H9 (cell line): ENCODE data around the gene UCP3. TPM values are rescaled to one million over a fixed set of nuclear protein-coding genes. Genes with fewer than 3 reads are reported as not detected.

ENCODE experiments used
- DNase-seq: peaks from one replicate; pipeline ENCODE4 v3.0.0-alpha.2; 2017
- H2AFZ ChIP-seq: one replicate; pipeline ENCODE4 v1.6.1; 2013; ENCODE audit warnings: mild to moderate bottlenecking, low read length, control low read depth, moderate library complexity
- H2AK5ac ChIP-seq: 2 replicates; pipeline ENCODE4 v1.6.1; 2013; ENCODE audit warnings: low read length, control low read depth, mixed read lengths; ENCODE audit not compliant: insufficient read length
- H2BK120ac ChIP-seq: one replicate; pipeline ENCODE4 v1.6.1; 2013; ENCODE audit warnings: low read depth, mild to moderate bottlenecking, low read length, control low read depth, inconsistent platforms; ENCODE audit not compliant: poor library complexity, severe bottlenecking
- H2BK12ac ChIP-seq: 2 replicates; pipeline ENCODE4 v1.6.1; 2013; ENCODE audit warnings: low read length, control low read depth, mixed read lengths, low read depth; ENCODE audit not compliant: insufficient read length
- H2BK15ac ChIP-seq: 2 replicates; pipeline ENCODE4 v1.6.1; 2013; ENCODE audit warnings: low read depth, low read length, control low read depth
- H2BK20ac ChIP-seq: one replicate; pipeline ENCODE4 v1.6.1; 2013; ENCODE audit warnings: low read depth, mild to moderate bottlenecking, low read length, control low read depth, inconsistent platforms; ENCODE audit not compliant: poor library complexity, severe bottlenecking
- H2BK5ac ChIP-seq: 2 replicates; pipeline ENCODE4 v1.6.1; 2013; ENCODE audit warnings: low read length, control low read depth, mixed read lengths; ENCODE audit not compliant: insufficient read length
- H3K14ac ChIP-seq: 2 replicates; pipeline ENCODE4 v1.6.1; 2013; ENCODE audit warnings: low read length, control low read depth; ENCODE audit not compliant: insufficient read depth
- H3K18ac ChIP-seq: 2 replicates; pipeline ENCODE4 v1.6.1; 2013; ENCODE audit warnings: low read depth, mild to moderate bottlenecking, mixed read lengths, low read length, control low read depth; ENCODE audit not compliant: insufficient read length
- H3K23ac ChIP-seq: 2 replicates; pipeline ENCODE4 v1.6.1; 2013; ENCODE audit warnings: low read length, control low read depth, mixed read lengths, low read depth; ENCODE audit not compliant: insufficient read length
- H3K23me2 ChIP-seq: 2 replicates; pipeline ENCODE4 v1.6.1; 2013; ENCODE audit warnings: low read depth, mild to moderate bottlenecking, mixed read lengths, low read length, control low read depth; ENCODE audit not compliant: insufficient read length, poor library complexity, severe bottlenecking
- H3K27ac ChIP-seq: 2 replicates; pipeline ENCODE4 v1.5.1; 2013; ENCODE audit warnings: low read length, control low read depth, mixed read lengths, low read depth; ENCODE audit not compliant: insufficient read length
- H3K27me3 ChIP-seq: 2 replicates; pipeline ENCODE4 v1.6.1; 2013; ENCODE audit warnings: low read length, control low read depth, inconsistent platforms; ENCODE audit not compliant: insufficient read depth
- H3K4ac ChIP-seq: 2 replicates; pipeline ENCODE4 v1.6.1; 2013; ENCODE audit warnings: low read depth, mild to moderate bottlenecking, control low read depth, inconsistent platforms, low read length, moderate library complexity
- H3K4me1 ChIP-seq: 2 replicates; pipeline ENCODE4 v1.6.1; 2013; ENCODE audit warnings: low read length, control low read depth, inconsistent platforms; ENCODE audit not compliant: insufficient read depth
- H3K4me2 ChIP-seq: 2 replicates; pipeline ENCODE4 v1.6.1; 2013; ENCODE audit warnings: low read length, control low read depth, mixed read lengths; ENCODE audit not compliant: insufficient read length, insufficient read depth
- H3K56ac ChIP-seq: 2 replicates; pipeline ENCODE4 v1.6.1; 2013; ENCODE audit warnings: low read depth, mild to moderate bottlenecking, mixed read lengths, low read length, control low read depth; ENCODE audit not compliant: insufficient read length
- H3K79me1 ChIP-seq: 2 replicates; pipeline ENCODE4 v1.6.1; 2013; ENCODE audit warnings: low read depth, mild to moderate bottlenecking, moderate library complexity, low read length, control low read depth, inconsistent platforms; ENCODE audit not compliant: insufficient read depth, poor library complexity, severe bottlenecking
- H3K79me2 ChIP-seq: 2 replicates; pipeline ENCODE4 v1.6.1; 2013; ENCODE audit warnings: low read length, control low read depth, inconsistent platforms; ENCODE audit not compliant: insufficient read depth
- H3K9ac ChIP-seq: 2 replicates; pipeline ENCODE4 v1.6.1; 2013; ENCODE audit warnings: low read length, control low read depth, mixed read lengths; ENCODE audit not compliant: insufficient read length; ENCODE audit errors: extremely low read depth
- H3K9me3 ChIP-seq: one replicate; pipeline ENCODE4 v1.6.1; 2013; ENCODE audit warnings: low read depth, low read length, inconsistent platforms; ENCODE audit not compliant: control insufficient read depth
- H3T11ph ChIP-seq: one replicate; pipeline ENCODE4 v1.6.1; 2013; ENCODE audit warnings: mild to moderate bottlenecking, low read length, control low read depth, inconsistent platforms
- H4K20me1 ChIP-seq: one replicate; pipeline ENCODE4 v1.6.1; 2013; ENCODE audit not compliant: control insufficient read depth, insufficient read length, insufficient read depth
- H4K5ac ChIP-seq: 2 replicates; pipeline ENCODE4 v1.6.1; 2013; ENCODE audit warnings: low read depth, mild to moderate bottlenecking, mixed read lengths, low read length, control low read depth; ENCODE audit not compliant: insufficient read length
- H4K8ac ChIP-seq: replicated peaks from 2 replicates; pipeline ENCODE4 v1.6.1; 2013; ENCODE audit warnings: low read length, control low read depth, mixed read lengths, low read depth; ENCODE audit not compliant: insufficient read length
- H4K91ac ChIP-seq: 2 replicates; pipeline ENCODE4 v1.6.1; 2013; ENCODE audit warnings: low read depth, mild to moderate bottlenecking, moderate library complexity, mixed read lengths, low read length, control low read depth; ENCODE audit not compliant: insufficient read length
- H3K27ac Mint-ChIP-seq, 3 experiments: 2 replicates in 2 of 3; 3 replicates in 1 of 3; pipeline ENCODE4 v1.8.0; 2020 to 2021; ENCODE audit warnings: mixed read lengths in 3 of 3, mild to moderate bottlenecking in 1 of 3, moderate library complexity in 1 of 3
- H3K27me3 Mint-ChIP-seq: 2 replicates; pipeline ENCODE4 v1.8.0; 2021; ENCODE audit warnings: low read depth, mild to moderate bottlenecking, moderate library complexity, mixed read lengths
- H3K36me3 Mint-ChIP-seq, 3 experiments: 2 replicates in 2 of 3; 3 replicates in 1 of 3; pipeline ENCODE4 v1.8.0; 2020 to 2021; ENCODE audit warnings: low read depth in 3 of 3, mixed read lengths in 3 of 3; ENCODE audit not compliant: insufficient read depth in 1 of 3
- H3K4me1 Mint-ChIP-seq, 2 experiments: 2 replicates each; pipeline ENCODE4 v1.8.0; 2020; ENCODE audit warnings: mixed read lengths in 2 of 2
- H3K4me3 Mint-ChIP-seq, 2 experiments: 2 replicates in 1 of 2; 3 replicates in 1 of 2; pipeline ENCODE4 v1.8.0; 2020 to 2021; ENCODE audit warnings: mild to moderate bottlenecking in 2 of 2, mixed read lengths in 2 of 2, moderate library complexity in 1 of 2
- H3K9me3 Mint-ChIP-seq, 2 experiments: 2 replicates in 1 of 2; 3 replicates in 1 of 2; pipeline ENCODE4 v1.8.0; 2020; ENCODE audit warnings: mild to moderate bottlenecking in 2 of 2, mixed read lengths in 2 of 2, moderate library complexity in 1 of 2
- WGBS: extraction: QIAGEN DNeasy Blood & Tissue Kit; methylation state at CpG from one replicate; pipeline ENCODE4 v1.1.7; 2013; ENCODE audit warnings: missing lambda C conversion rate, low lambda C conversion rate, mixed read lengths; ENCODE audit not compliant: insufficient read length; ENCODE audit errors: extremely low coverage; 5-methylcytosine and 5-hydroxymethylcytosine counted together
- total RNA-seq: library from RNA; stranded (reverse); gene quantifications from 2 replicates; pipeline ENCODE4 v1.2.1, GENCODE V29; 2021
- TF ChIP-seq, protein P1 (sequence below): fragments of 200-600 bp; sonication (generic); conservative IDR thresholded peaks from 3 replicates; pipeline ENCODE4 v1.8.0; 2021; ENCODE audit warnings: antibody characterized with exemption, mild to moderate bottlenecking

UCP3 gene
- total RNA-seq, 1 experiment from 2014 or later: 0.85 TPM

DNA sequence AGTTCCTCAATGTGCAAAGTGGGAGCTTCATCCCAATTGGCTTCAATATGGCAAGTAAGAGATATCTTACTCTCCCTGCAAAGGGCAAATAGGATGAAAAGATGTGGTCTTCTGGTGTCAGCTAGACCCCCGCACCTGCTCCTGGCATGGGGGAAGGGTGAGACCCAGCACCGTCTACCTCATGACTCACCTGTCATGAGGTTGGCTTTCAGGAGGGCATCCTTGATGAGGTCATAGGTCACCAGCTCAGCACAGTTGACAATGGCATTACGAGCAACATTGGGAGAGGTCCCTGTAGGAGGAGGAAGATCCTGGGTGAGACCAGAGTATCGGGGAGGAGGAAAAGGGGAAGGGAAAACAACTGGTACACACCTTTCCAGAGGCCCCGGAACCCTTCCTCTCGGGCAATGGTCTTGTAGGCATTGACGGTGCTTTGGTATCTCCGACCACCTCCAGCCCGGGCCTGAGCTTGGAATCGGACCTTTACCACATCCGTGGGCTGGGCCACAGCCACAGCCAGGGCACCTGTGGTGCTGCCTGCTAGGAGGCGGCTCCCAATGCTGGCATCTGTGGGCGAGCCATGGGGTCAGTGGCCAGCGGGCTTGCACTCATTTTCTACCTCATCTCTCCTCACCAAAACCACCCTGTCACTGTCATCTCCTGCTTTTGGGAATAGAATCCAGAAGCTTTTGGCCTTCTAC, 32.3 kb downstream of the UCP3 start:
- Histone ChIP-seq H2BK12ac (no peak overlapping the region), H2AFZ (no peak overlapping the region), H3K79me1 (no peaks in the 10 kb centered on the region), H3T11ph (no peak overlapping the region), H4K5ac (no peak overlapping the region), H3K23ac (no peak overlapping the region), H3K4me1 (no peaks in the 10 kb centered on the region; the same call in 1 of the 2 replicates), H4K20me1 (no peaks in the 10 kb centered on the region), H3K23me2 (peaks cover 2% of the 10 kb centered on the region), H2BK15ac (no peak overlapping the region), H2BK5ac (no peak overlapping the region), H4K91ac (no peak overlapping the region), H3K27ac (no peak overlapping the region), H2BK120ac (no peak overlapping the region), H2BK20ac (no peak overlapping the region), H3K4me2 (no peak overlapping the region), H4K8ac (no peak overlapping the region), H2AK5ac (no peak overlapping the region), H3K14ac (no peak overlapping the region), H3K56ac (no peak overlapping the region), H3K18ac (no peak overlapping the region), H3K27me3 (no peaks in the 10 kb centered on the region), H3K4ac (no peak overlapping the region), H3K79me2 (no peaks in the 10 kb centered on the region), H3K9ac (no peak overlapping the region), H3K9me3 (no peaks in the 10 kb centered on the region)
- Mint-ChIP-seq H3K27me3 (no peaks in the 10 kb centered on the region), H3K9me3 (no peaks in the 10 kb centered on the region; a peak in 1 of 5 replicates), H3K4me3 (no peak overlapping the region), H3K36me3 (peaks cover 57 to 78% (median 77%) of the 10 kb centered on the region in 3 experiments; a peak in 6 of 7 replicates), H3K27ac (no peak overlapping the region), H3K4me1 (peaks cover 19 to 27% of the 10 kb centered on the region in 2 experiments)
- DNase-seq: no peak
- TF ChIP-seq, protein P1, sequence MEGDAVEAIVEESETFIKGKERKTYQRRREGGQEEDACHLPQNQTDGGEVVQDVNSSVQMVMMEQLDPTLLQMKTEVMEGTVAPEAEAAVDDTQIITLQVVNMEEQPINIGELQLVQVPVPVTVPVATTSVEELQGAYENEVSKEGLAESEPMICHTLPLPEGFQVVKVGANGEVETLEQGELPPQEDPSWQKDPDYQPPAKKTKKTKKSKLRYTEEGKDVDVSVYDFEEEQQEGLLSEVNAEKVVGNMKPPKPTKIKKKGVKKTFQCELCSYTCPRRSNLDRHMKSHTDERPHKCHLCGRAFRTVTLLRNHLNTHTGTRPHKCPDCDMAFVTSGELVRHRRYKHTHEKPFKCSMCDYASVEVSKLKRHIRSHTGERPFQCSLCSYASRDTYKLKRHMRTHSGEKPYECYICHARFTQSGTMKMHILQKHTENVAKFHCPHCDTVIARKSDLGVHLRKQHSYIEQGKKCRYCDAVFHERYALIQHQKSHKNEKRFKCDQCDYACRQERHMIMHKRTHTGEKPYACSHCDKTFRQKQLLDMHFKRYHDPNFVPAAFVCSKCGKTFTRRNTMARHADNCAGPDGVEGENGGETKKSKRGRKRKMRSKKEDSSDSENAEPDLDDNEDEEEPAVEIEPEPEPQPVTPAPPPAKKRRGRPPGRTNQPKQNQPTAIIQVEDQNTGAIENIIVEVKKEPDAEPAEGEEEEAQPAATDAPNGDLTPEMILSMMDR: no peak
- WGBS: no CpG with 5 or more reads among the region's 14 CpGs
